Neural progenitor cell (in vitro differentiated cells): ENCODE data around the gene NXPE1. TPM values are rescaled to one million over a fixed set of nuclear protein-coding genes. Genes with fewer than 3 reads are reported as not detected.

Experiments used
- DNase-seq: peaks from one replicate; pipeline ENCODE4 v3.0.0-alpha.2; 2016; ENCODE audit warnings: low spot score
- H2AFZ ChIP-seq: fragments of 200-600 bp; sonication (generic); replicated peaks from 2 replicates; pipeline ENCODE4 v1.6.1; 2016; ENCODE audit warnings: antibody characterized with exemption
- H3F3A ChIP-seq: fragments of 200-600 bp; sonication (generic); 2 replicates; pipeline ENCODE4 v1.6.1; 2016; ENCODE audit warnings: antibody characterized with exemption, low read depth
- H3K27ac ChIP-seq: fragments of 200-600 bp; sonication (generic); 2 replicates; pipeline ENCODE4 v1.5.1; 2016; ENCODE audit warnings: mild to moderate bottlenecking
- H3K27me3 ChIP-seq: fragments of 200-600 bp; sonication (generic); 2 replicates; pipeline ENCODE4 v1.6.1; 2016; ENCODE audit warnings: mild to moderate bottlenecking, moderate library complexity
- H3K36me3 ChIP-seq: fragments of 200-600 bp; sonication (generic); 2 replicates; pipeline ENCODE4 v1.5.1; 2016
- H3K4me1 ChIP-seq: fragments of 200-600 bp; sonication (generic); 2 replicates; pipeline ENCODE4 v1.6.1; 2016; ENCODE audit warnings: mixed run types
- H3K4me2 ChIP-seq: fragments of 200-600 bp; sonication (generic); 2 replicates; pipeline ENCODE4 v1.6.1; 2016
- H3K4me3 ChIP-seq: fragments of 200-600 bp; sonication (generic); 2 replicates; pipeline ENCODE4 v1.5.1; 2016
- H3K79me2 ChIP-seq: fragments of 200-600 bp; sonication (generic); 2 replicates; pipeline ENCODE4 v1.6.1; 2016; ENCODE audit warnings: low read depth
- H3K9ac ChIP-seq: fragments of 200-600 bp; sonication (generic); 2 replicates; pipeline ENCODE4 v1.6.1; 2016
- H3K9me3 ChIP-seq: fragments of 200-600 bp; sonication (generic); 2 replicates; pipeline ENCODE4 v1.5.1; 2016; ENCODE audit warnings: low read depth
- H4K20me1 ChIP-seq: fragments of 200-600 bp; sonication (generic); 2 replicates; pipeline ENCODE4 v1.6.1; 2016; ENCODE audit warnings: low read depth
- H3K27ac Mint-ChIP-seq: 3 replicates; pipeline ENCODE4 v1.8.0; 2021; ENCODE audit warnings: mixed read lengths
- H3K27me3 Mint-ChIP-seq: 2 replicates; pipeline ENCODE4 v1.8.0; 2022; ENCODE audit warnings: low read depth, mild to moderate bottlenecking, inconsistent platforms, moderate library complexity, mixed read lengths; ENCODE audit not compliant: insufficient read depth
- H3K36me3 Mint-ChIP-seq: 3 replicates; pipeline ENCODE4 v1.8.0; 2021; ENCODE audit warnings: mixed read lengths
- H3K4me1 Mint-ChIP-seq: 3 replicates; pipeline ENCODE4 v1.8.0; 2021; ENCODE audit warnings: mixed read lengths
- H3K4me3 Mint-ChIP-seq: 3 replicates; pipeline ENCODE4 v1.8.0; 2021; ENCODE audit warnings: mild to moderate bottlenecking, moderate library complexity, mixed read lengths
- H3K9me3 Mint-ChIP-seq: 3 replicates; pipeline ENCODE4 v1.8.0; 2020; ENCODE audit warnings: mixed read lengths
- EZH2 ChIP-seq: fragments of 200-600 bp; sonication (generic); IDR thresholded peaks from 2 replicates; pipeline ENCODE4 v1.6.1; 2017; ENCODE audit warnings: antibody characterized with exemption, mild to moderate bottlenecking, moderate library complexity
- EZH2phosphoT487 ChIP-seq: fragments of 200-600 bp; sonication (generic); IDR thresholded peaks from 2 replicates; pipeline ENCODE4 v1.6.1; 2017; ENCODE audit warnings: antibody characterized with exemption
- total RNA-seq: library from RNA; depleted of rRNA; stranded (reverse); fragments of >200 nt; gene quantifications from 2 replicates; pipeline ENCODE4 v1.2.3, GENCODE V29; 2015; ENCODE audit warnings: low replicate concordance
- TF ChIP-seq, protein P1 (sequence below): fragments of 200-600 bp; sonication (generic); IDR thresholded peaks from 2 replicates; pipeline ENCODE4 v1.5.1; 2017; ENCODE audit warnings: antibody characterized with exemption, mild to moderate bottlenecking

The NXPE1 gene
- total RNA-seq, 1 donor from 2014 or later = not detected

DNA sequence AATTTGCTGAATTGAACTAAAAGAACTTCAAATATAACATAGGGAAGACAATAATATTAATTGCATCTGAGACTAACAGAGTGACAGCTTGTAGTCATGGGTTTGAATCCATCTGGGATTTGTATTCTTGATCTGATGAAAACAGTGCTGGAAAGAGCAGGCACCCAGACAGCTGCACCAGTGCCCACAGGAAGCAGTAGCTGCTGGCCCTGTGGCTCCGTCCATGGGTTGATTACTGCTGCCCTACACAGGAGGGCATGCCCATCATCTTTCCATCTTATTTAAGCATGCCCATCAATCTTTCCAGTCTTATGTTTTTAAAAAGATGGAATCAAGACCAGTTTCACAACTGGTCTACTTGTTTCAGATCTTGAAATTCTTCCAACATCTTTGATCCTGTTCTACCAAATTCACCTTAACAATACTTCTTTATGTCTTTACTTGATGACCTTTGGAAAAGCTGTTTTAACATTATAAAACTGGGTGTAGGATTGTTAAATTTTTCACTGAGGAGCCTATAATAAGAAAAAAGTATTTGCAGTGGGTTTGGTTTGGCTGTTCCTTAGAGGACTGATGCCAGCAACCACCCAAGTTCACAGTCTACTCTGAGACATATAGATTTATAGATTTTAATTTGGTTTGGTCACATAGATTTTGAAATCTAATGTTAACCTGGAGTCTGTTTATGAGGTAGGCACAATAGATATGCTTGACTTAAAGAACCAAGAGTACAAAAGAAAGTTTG, 36.7 kb upstream of the NXPE1 start:
- H3K9ac ChIP-seq = no peak overlapping the region
- DNase-seq = no peak
- Mint-ChIP-seq H3K4me3 (no peak overlapping the region), H3K27me3 (peaks cover 2% of the 10 kb centered on the region), H3K27ac (no peak overlapping the region), H3K9me3 (no peaks in the 10 kb centered on the region), H3K36me3 (no peaks in the 10 kb centered on the region), H3K4me1 (no peaks in the 10 kb centered on the region)
- H2AFZ ChIP-seq = no peak overlapping the region
- H3K4me1 ChIP-seq = no peaks in the 10 kb centered on the region
- no peaks in the 10 kb centered on the region for H3F3A ChIP-seq
- TF ChIP-seq EZH2 = no peak
- no peak for TF ChIP-seq EZH2phosphoT487
- TF ChIP-seq, protein P1, sequence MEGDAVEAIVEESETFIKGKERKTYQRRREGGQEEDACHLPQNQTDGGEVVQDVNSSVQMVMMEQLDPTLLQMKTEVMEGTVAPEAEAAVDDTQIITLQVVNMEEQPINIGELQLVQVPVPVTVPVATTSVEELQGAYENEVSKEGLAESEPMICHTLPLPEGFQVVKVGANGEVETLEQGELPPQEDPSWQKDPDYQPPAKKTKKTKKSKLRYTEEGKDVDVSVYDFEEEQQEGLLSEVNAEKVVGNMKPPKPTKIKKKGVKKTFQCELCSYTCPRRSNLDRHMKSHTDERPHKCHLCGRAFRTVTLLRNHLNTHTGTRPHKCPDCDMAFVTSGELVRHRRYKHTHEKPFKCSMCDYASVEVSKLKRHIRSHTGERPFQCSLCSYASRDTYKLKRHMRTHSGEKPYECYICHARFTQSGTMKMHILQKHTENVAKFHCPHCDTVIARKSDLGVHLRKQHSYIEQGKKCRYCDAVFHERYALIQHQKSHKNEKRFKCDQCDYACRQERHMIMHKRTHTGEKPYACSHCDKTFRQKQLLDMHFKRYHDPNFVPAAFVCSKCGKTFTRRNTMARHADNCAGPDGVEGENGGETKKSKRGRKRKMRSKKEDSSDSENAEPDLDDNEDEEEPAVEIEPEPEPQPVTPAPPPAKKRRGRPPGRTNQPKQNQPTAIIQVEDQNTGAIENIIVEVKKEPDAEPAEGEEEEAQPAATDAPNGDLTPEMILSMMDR = no peak
- H3K9me3 ChIP-seq = no peaks in the 10 kb centered on the region
- H3K36me3 ChIP-seq = no peaks in the 10 kb centered on the region
- H4K20me1 ChIP-seq = no peaks in the 10 kb centered on the region
- H3K27me3 ChIP-seq = no peaks in the 10 kb centered on the region
- no peaks in the 10 kb centered on the region for H3K79me2 ChIP-seq
- H3K4me2 ChIP-seq = no peak overlapping the region
- no peak overlapping the region for H3K27ac ChIP-seq
- no peak overlapping the region for H3K4me3 ChIP-seq

DNA sequence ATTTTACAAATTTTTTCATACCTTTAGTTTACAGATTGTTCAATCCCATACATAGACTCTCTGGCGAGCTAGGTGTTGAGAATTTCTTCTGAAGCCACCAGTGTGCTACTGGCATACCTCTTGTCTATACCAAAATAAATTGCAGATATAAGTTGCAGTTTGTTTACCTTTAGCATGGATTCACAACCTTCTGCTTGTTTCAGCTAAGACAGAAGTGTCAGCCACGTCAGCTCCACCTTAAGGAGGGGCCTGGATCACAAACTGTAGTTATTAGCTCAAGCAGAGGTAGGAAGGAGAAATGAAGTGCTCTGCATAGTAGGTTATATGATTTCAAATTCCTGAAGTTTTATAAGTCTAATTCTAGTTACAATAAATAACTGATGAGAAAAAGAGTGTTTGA, 35.9 kb upstream of the NXPE1 start, which contains the start of gene NXPE4:
Gene NXPE4 (minus strand): TSS at position 216 of the 400 bp plus-strand sequence. CDS start 1,027 bp downstream, outside the sequence.
- no peak for DNase-seq
- Mint-ChIP-seq H3K27ac (no peak within 1 kb of the TSS), H3K27me3 (peaks cover 2% of the 10 kb centered on the region), H3K4me1 (no peaks in the 10 kb centered on the region), H3K4me3 (no peak within 1 kb of the TSS), H3K36me3 (no peaks in the 10 kb centered on the region), H3K9me3 (no peaks in the 10 kb centered on the region)
- Histone ChIP-seq H3K27ac (no peak within 1 kb of the TSS), H2AFZ (no peak within 1 kb of the TSS), H3K4me1 (no peaks in the 10 kb centered on the region), H3K4me3 (no peak within 1 kb of the TSS), H3K27me3 (no peaks in the 10 kb centered on the region), H3K9ac (no peak within 1 kb of the TSS), H4K20me1 (no peaks in the 10 kb centered on the region), H3K79me2 (no peaks in the 10 kb centered on the region), H3F3A (no peaks in the 10 kb centered on the region), H3K4me2 (no peak within 1 kb of the TSS), H3K9me3 (no peaks in the 10 kb centered on the region), H3K36me3 (no peaks in the 10 kb centered on the region)
- no peak for TF ChIP-seq EZH2phosphoT487
- TF ChIP-seq, protein P1 = no peak
- no peak for TF ChIP-seq EZH2

DNA sequence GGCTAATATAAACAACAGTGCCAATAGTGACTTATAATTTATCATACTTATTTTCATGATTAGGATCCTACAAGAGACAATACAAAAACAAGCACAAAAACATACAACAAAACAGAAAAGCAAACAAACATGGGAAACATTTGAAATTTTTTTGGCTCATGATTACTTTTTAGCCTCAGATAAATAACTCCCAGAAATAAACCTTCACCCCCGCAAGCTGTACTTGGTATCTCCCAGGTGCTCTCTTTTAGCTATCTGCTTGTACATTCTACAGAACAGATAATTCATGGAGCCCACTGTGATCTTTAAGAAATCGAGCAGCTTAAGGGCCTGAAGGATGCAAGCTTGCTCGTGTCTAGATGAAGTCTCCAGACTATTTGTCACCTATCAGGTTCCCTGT, 35.0 kb upstream of the NXPE1 start:
- DNase-seq = no peak
- no peak for TF ChIP-seq EZH2phosphoT487
- no peak for TF ChIP-seq EZH2
- TF ChIP-seq, protein P1 = no peak
- no peak overlapping the region for H3K27ac ChIP-seq
- no peaks in the 10 kb centered on the region for H3F3A ChIP-seq
- no peaks in the 10 kb centered on the region for H3K79me2 ChIP-seq
- H3K36me3 Mint-ChIP-seq = no peaks in the 10 kb centered on the region
- H3K9me3 Mint-ChIP-seq = no peaks in the 10 kb centered on the region
- H3K9ac ChIP-seq = no peak overlapping the region
- H3K4me2 ChIP-seq = no peak overlapping the region
- H3K4me1 ChIP-seq = no peaks in the 10 kb centered on the region
- H3K4me3 Mint-ChIP-seq = no peak overlapping the region
- no peaks in the 10 kb centered on the region for H4K20me1 ChIP-seq
- H2AFZ ChIP-seq = no peak overlapping the region
- H3K9me3 ChIP-seq = no peaks in the 10 kb centered on the region
- no peak overlapping the region for H3K27ac Mint-ChIP-seq
- no peaks in the 10 kb centered on the region for H3K36me3 ChIP-seq
- H3K27me3 Mint-ChIP-seq = peaks cover 1% of the 10 kb centered on the region
- H3K4me1 Mint-ChIP-seq = no peaks in the 10 kb centered on the region
- no peak overlapping the region for H3K4me3 ChIP-seq
- no peaks in the 10 kb centered on the region for H3K27me3 ChIP-seq
